Measurements from ENCODE around the gene LGALS7.
"Not testable (repeated sequence)": the region's sequence is repeated elsewhere in the genome, so short reads cannot be mapped to it uniquely, and the experiment has no call there.

Gene LGALS7

DNA sequence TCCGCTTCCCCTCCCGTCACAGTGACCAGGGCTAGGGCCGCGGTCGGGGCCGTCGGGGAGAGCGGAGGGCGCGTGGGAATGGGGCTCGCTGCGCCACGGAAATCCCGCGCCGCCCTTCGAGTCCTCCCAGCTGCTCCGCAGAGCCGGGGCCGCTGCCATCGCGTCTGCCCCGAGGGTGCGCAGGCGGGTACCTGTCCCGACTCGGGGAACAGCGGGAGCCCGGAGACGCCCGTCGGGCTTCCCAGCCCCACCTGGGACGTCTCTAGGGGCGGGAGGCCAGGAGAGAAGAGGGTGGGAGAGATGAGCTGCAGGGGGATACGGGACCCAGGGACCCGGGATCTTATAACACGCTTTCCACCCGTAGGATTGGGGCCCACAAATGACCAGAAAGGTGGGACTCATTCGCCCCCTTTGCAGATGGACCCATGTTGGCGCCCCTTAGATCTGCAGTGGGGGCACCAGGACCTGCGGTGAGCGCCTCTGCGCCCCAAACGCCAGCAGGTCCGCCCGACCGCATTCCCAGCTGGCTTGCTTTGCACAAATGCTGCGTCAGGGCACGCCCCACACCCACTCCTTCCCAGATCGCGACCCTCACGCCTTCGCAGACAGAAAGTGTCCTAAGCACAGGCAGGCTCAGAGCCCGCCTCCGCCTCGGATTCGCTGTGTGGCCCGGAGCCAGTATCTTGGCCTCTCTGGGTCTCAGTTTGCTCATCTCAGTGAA is 2.9 kb downstream of the LGALS7 start:
- DNase-seq: not testable (repeated sequence)

DNA sequence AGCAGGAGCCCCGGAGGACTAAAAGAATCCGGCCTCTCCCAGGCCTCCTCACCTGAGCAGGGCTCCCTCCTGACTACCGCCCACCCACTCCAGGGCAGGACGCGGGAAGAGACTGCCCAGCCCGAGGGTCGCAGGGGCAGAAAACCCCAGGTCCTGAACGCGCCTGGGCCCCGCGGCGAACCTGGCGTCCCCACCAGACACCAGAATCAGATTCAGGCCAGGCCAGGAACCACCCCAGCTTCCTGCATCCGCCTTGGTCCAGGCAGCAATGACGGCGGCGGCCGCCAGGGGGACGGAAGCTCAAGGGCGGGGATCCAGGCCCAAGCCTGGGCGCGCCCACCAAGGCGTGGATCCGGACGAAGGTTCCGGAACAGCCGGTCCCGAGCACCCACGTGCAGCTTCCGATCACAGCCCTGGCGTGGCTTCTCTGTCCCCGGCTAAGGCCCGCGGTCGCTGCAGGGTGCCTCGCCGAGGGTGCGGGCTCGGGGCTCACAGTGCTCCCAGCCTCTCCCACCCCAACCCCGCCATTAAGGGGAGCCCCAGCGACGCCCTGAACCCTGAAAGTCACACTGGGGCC is 3.6 kb downstream of the LGALS7 start:
- DNase-seq: peak; percentile 92

DNA sequence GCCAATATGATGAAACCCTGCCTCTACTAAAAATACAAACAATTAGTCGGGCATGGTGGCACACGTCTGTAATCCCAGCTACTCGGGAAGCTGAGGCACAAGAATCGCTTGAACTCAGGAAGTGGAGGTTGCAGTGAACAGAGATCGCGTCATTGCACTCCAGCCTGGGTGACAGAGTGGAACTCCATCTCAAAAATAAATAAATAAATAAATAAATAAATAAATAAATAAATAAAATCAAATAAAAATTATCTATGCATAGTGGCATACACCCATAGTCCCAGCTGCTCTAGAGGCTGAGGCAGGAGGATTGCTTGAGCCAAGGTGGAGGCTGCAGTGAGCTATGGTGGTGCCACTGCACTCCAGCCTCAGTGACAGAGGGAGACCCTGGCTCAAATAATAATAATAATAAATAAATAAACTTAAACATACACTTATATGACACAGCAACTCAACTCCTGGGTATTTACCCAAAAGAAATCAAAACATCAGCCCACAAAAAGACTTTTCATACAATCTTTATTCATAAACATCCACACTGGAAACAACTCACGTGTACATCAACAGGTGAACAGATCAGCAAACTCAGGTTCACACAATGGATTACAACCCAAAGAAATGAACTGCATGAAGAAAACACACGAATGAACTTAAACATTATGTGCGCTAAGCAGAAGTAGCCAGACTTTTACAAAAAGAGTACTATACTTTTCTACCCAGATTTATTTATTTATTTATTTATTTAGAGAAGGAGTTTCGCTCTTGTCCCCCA is 6.9 kb downstream of the LGALS7 start:
- no peak for DNase-seq

DNA sequence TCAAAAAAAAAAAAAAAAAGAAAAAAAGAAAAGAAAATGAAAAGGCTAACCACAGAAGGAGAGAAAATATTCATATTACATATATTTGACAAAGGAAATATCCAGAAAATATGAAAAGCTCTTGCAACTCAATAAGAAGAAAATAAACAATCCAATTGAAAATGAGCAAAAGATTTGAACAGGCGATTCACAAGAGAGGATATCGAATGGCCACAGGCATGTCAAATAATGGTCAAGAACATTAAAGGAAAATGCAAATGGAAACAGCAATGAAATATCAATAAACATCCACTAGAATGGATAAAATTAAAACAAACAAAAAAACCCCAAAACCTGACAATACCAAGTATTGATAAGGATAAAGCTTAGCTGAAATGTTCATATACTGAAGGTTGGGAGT is 8.1 kb downstream of the LGALS7 start:
- DNase-seq: no peak

DNA sequence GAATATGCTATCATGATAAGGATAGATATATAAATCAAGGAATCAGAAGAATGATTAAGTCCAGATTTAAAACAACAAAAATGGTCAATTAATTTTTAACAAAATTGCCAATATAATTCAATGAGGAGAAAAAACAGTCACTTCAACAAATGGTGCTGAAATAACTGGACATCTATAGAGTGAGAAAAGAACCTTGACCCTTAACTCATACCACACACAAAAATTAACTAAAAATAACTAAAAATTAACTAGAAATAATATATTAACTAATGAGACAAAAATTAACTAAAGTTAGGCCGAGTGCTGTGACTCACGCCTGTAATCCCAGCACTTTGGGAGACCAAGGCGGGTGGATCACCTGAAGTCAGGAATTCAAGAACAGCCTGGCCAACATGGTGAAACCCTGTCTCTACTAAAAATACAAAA is 9.5 kb downstream of the LGALS7 start:
- DNase-seq: no peak

DNA sequence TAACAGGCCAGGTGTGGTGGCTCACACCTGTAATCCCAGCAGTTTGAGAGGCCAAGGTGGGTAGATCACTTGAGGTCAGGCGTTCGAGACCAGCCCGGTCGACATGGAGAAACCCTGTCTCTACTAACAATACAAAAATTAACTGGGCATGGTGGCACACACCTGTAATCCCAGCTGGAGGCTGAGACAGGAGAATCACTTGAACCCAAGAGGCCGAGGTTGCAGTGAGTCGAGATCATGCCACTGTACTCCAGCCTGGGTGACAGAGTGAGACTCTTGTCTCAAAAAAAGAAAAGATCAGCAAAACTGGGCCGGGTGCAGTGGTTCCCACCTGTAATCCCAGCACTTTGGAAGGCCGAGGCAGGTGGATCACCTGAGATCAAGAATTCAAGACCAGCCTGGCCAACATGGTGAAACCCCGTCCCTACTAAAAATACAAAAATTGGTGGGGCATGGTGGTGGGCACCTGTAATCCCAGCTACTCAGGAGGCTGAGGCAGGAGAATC is 11.4 kb downstream of the LGALS7 start:
- DNase-seq: not testable (repeated sequence)

DNA sequence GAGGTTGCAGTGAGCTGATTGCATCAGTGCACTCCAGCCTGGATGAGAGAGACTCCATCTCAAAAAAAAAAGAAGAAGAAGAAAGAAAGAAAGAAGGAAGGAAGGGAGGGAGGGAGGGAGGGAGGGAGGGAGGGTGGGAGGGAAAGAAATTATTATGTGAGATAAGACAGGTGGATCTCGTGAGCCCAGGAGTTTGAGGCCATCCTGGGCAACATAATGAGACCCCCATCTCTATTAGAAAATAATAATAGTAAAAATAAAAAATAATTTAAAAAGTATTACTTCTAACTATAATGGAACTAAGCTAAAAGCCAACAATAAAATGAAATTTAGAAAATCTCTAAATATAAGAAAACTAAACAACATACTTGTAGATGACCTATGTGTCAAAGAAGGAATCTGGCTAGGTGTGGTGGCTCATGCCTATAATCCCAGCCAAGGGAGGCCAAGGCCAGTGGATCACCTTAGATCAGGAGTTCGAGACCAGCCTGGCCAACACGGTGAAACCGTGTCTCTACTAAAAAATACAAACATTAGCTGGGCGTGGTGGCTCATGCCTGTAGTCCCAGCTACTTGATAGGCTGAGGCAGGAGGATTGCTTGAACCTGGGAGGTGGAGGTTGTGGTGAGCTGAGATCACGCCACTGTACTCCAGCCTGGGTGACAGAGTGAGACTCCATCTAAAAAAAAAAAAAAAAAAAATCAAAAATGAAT is 12.4 kb downstream of the LGALS7 start:
- not testable (repeated sequence) for DNase-seq

DNA sequence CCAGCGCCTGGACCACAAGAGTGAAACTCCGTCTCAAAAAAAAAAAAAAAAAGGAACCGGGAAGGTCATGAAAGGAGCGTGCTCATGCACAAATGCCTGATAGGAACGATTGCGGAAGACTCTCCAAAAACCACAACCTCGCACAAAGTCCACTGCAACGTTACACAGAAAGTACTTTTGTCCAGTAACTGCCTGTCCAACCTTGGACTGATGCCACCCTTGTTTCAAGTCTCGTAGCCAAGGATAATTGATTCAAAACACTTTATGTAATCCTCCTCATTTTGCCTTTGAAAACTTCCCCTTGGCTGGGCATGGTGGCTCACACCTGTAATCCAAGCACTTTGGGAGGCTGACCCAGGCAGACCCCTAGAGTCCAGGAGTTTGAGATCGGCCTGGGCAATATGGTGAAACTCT is 13.7 kb downstream of the LGALS7 start:
- no peak for DNase-seq

DNA sequence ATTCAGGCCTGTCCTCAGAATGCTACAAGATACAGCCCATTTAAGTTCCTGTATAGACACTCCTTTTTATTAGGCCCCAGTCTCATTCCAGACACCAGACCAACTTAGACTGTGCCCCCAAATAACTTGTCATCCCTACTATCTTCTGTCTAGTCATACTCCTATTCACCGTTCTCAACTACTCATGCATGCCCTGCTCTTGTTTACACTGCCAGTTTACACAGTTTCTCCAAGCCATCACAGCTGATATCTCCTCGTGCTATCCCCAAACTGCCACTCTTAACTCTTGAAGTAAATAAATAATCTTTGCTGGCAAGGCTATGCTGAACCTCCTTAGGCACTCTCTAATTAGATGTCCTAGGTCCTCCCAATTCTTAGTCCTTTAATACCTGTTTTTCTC is 19.1 kb downstream of the LGALS7 start:
- DNase-seq: not testable (repeated sequence)

DNA sequence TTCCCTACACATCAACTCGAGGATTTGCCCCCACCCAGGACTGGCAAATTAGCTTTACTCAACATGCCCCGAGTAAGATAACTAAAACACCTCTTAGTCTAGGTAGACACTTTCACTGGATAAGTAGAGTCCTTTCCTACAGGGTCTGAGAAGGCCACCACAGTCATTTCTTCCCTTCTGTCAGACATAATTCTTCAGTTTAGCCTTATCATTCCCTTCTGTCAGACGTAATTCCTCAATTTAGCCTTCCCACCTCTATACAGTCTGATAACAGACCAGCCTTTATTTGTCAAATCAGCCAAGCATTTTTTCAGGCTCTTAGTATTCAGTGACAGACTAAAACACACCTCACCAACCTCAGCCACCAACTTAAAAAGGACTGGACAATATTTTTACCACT is 19.5 kb downstream of the LGALS7 start:
- DNase-seq: not testable (repeated sequence)

DNA sequence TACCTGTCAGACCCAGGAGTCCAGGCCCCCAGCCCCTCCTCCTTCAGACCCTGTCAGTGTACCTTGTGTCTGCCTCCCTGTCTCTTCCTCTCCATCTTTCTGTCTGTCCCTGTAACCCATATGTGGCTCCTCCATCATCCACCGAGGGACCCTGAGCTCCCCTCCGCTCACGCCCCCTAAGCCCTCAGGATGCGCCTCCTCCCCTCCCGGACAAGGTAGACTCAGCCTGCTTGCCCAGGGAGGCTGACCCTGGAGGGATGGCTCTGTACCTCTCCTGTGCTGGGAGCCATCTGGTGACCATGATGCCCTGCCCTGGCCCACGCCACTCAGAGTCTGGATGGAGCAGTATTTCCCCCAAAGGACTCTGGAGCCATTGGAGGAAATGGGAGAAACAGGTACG is 28.0 kb downstream of the LGALS7 start:
- DNase-seq: no peak

DNA sequence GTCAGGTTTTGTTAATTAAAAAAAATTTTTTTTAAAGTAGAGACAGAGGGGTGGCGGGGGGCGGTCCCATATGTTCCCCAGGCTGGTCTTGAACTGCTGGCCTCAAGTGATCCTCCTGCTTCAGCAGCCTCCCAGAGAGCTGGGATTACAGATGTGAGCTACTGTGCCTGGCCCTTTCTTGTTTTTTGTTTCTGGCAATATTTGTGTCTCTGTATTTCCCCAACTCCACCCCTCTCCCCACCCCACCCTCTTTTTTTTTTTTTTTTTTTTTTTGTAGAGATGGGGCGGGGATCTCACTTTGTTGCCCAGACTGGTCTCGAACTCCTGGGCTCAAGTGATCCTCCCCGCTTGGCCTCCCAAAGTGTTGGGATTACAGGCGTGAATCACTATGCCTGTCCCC is 28.4 kb downstream of the LGALS7 start:
- no peak for DNase-seq

DNA sequence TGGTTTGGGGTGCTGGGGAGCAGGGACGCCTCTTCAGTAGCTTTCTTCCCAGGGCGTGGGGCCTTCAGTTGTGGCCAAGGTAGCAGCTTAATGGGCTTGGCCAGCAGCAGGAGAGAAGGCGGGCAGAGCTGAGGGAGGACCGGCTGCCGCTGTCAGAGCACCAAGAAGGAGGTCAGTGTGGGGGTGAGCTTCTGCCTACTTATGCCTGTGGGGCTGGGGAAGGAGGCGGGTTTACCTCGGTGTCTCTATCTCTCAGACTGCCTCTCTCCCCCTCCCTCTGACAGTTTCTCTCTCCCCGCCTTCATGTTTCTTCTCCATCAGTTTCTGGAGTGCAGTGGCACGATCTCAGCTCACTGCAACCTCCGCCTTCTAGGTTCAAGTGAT is 29.0 kb downstream of the LGALS7 start, which contains the start of gene CAPN12:
CAPN12 (minus strand) TSS at position 177 of the 384 bp plus-strand sequence. CDS start 309 bp downstream, outside the sequence.
- no peak for DNase-seq

DNA sequence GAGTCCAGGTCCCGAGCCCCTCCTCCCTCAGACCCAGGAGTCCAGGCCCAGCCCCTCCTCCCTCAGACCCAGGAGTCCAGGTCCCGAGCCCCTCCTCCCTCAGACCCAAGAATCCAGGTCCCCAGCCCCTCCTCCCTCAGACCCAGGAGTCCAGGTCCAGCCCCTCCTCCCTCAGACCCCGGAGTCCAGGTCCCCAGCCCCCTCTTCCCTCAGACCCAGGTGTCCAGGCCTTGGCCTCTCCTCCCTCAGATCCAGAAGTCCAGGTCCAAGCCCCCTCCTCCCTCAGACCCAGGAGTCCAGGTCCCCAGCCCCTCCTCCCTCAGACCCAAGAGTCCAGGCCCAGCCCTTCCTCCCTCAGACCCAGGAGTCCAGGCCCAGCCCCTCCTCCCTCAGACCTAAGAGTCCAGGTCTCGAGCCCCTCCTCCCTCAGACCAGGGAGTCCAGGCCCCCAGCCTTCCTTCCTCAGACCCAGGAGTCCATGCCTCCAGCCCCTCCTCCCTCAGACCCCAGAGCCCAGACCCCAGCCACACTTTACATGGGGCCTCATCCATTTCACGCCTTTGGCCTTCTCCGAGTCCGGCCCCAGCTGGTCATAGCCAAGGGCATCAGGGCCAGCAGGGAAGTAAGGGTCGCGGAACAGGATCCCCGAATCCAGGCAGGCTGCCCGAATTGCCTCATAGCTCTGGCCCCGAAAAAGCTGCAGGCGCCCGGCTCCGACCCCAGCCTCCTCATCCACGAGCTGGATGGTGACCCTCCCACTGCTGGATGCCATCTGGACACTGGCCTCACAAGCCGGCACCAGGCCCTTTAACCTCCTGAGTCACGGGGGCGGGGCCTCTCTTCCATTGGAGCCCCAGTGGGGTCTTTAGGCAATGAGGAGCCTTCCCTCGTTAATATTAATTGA is 29.7 kb downstream of the LGALS7 start:
- DNase-seq: no peak

DNA sequence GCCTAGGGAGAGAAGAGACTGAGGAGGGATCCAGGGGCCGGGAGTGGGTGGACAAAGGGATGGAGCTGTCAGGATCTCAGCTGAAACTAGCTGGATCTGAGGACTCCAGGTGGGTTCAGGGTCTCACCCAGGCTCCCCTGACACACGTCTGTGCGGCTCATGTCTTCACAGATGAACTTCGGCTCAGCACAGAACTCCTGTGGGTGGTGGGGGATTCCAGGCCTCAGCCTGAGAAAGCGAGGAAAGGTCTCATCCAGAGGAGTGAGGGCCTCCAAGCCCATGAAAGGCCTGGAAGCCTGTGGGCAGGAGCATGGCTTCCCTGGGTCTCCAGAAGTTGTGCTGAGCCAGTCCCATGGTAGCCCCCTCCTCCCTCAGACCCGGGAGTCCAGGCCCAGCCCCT is 30.4 kb downstream of the LGALS7 start:
- no peak for DNase-seq

DNA sequence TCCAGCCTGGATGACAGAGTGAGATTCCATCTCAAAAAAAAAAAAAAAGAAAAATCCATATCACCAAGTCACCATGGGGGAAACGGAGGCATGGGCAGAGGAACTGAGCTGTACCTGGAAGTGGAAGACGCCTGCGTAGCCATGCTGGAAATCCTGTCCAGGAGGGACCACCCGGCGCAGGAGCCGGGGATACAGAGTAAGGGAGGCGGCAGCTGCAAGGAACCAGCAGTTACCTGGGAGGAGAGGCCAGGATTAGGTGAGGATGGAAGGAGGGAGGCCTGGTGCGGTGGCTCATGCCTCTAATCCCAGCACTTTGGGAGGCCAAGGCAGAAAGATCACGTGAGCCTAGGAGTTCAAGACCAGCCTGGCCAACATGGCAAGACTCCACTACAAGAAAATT is 31.0 kb downstream of the LGALS7 start:
- DNase-seq: no peak

DNA sequence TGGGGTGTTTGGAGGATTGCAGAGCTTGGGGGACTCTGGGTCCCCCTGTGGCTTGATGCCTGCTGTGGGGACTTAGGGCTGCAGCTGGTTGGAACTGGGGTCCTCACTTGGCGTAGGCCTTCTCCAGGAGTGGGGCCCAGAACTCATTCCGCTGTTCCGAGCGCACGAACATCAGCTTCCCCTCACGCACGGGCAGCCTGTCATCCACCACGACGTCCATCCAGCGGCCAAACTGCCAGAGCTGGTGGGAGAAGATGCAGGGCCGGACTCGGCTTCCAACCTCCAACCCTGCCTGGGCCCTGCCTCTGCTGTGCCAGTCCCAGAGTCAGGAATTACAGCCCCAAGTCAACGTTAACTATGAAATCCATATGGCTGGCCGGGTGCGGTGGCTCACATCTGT is 31.6 kb downstream of the LGALS7 start:
- no peak for DNase-seq

DNA sequence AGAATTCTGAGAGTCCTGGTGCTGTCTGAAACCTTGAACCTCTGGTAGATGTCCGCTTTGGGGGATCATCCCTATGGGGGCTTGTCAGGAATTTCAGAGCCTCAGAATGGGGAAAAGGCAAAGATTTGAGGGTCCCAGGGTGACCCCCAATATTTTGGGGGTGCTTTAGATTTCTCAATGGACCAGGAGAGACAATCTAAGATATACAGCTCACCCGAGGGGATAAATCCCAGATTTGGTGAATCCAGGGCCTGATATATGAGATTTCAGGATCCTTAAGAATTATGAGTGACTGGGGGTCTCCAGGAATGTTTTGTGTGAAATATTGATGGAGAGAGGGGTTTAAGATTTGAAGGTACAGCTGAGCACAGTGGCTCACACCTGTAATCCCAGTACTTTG is 32.4 kb downstream of the LGALS7 start:
- DNase-seq: no peak

DNA sequence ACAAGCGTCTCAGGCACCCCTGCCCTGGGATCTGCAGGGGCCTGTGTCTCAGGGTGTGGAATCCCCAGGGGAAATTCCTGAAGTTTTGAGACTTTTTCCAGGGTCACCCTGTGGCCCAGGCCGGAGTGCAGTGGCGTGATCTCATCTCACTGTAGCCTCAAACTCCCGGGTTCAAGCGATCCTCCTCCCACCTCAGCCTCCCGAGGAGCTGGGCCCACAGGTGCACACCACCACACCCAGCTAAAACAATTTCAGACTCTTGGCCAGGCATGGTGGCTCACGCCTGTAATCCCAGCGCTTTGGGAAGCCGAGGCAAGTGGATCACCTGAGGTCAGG is 33.1 kb downstream of the LGALS7 start:
- DNase-seq: no peak

DNA sequence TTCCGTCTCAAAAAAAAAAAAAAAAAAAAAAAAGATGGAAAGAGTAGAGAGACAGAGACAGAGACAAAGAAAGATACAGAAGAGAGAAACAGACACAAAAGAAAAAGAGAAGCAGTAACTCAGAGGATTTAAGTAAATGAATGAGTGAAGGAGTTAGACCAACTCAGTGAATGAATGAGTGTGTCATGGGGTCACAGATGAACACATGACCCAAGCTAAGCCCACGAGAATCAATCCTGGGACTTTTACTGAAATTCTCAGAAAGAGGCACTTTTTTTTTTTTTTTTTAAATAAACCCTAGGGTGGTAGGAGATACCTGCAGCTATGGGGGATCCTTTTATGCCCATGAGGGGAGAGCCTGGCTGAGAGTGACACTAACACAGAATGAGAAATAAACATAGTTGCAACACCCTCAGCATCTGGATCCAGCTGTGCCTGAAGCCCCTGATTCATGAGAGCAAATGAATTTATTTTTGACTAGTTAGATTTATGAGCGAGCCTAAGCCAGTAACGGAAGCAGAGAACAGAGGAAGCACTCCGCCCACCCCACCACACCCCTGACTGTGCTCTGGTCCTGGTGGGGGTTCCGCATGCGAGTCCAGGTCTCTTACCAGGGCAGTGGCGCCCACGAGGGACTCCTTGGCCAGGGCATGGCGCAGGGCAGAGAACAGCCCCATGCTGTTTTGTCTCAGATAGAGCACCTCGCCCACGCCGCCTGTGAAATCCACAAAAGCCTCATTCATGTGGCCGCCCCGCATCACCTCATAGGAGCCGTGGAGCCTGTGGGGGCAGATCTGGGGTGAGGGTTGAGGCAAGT is 33.7 kb downstream of the LGALS7 start:
- peak in 1 of 2 experiments; percentile 31 for DNase-seq
